Heart left ventricle (tissue), 16 donors: ENCODE results near the gene PYM1. TPM values are rescaled to one million over a fixed set of nuclear protein-coding genes. Genes with fewer than 3 reads are reported as not detected.

ENCODE experiments used
- ATAC-seq, 4 donors: fragments of 200-7000 bp; cut with Tn5 transposase; one replicate each; pipeline ENCODE4 v1.9.1; 2020 to 2022; ENCODE audit warnings: moderate library complexity in 4 of 4, mild to moderate bottlenecking in 3 of 4, moderate number of reproducible peaks in 1 of 4
- DNase-seq, 5 donors: peaks; one replicate each; pipeline ENCODE4 v3.0.0-alpha.2; 2020
- H3K27ac ChIP-seq, 12 donors: fragments of 200-600 bp; sonication (generic) in 4 of 12; one replicate each; pipeline versions ENCODE4 v1.5.0 to v1.8.0; 2016 to 2022; ENCODE audit warnings: mild to moderate bottlenecking in 2 of 12
- H3K27me3 ChIP-seq, 9 donors: fragments of 200-600 bp; sonication (generic) in 2 of 9; one replicate each; pipeline versions ENCODE4 v1.5.1 to v1.8.0; 2016 to 2022; ENCODE audit warnings: mild to moderate bottlenecking in 3 of 9
- H3K36me3 ChIP-seq, 9 donors: fragments of 200-600 bp; sonication (generic) in 2 of 9; one replicate each; pipeline versions ENCODE4 v1.5.0 to v1.8.0; 2018 to 2022; ENCODE audit warnings: mild to moderate bottlenecking in 2 of 9
- H3K4me1 ChIP-seq, 12 donors: fragments of 200-600 bp; sonication (generic) in 4 of 12; one replicate each; pipeline versions ENCODE4 v1.5.0 to v1.8.0; 2016 to 2022; ENCODE audit warnings: mild to moderate bottlenecking in 3 of 12
- H3K4me3 ChIP-seq, 12 donors: fragments of 200-600 bp; sonication (generic) in 4 of 12; one replicate each; pipeline versions ENCODE4 v1.5.0 to v1.8.0; 2017 to 2022; ENCODE audit warnings: mild to moderate bottlenecking in 9 of 12, moderate library complexity in 4 of 12
- H3K9me3 ChIP-seq, 12 donors: fragments of 200-600 bp; sonication (generic) in 4 of 12; one replicate each; pipeline versions ENCODE4 v1.5.0 to v1.8.0; 2016 to 2022; ENCODE audit warnings: mild to moderate bottlenecking in 1 of 12
- CTCF ChIP-seq, 12 donors: fragments of 200-600 bp; sonication (generic) in 4 of 12; IDR thresholded peaks; one replicate each; pipeline versions ENCODE4 v1.5.0 to v1.8.0; 2018 to 2022; ENCODE audit warnings: antibody characterized with exemption in 12 of 12, mild to moderate bottlenecking in 5 of 12
- POLR2A ChIP-seq, 2 donors: fragments of 450-650 bp; IDR thresholded peaks; one replicate each; pipeline ENCODE4 v1.6.1; 2017; ENCODE audit warnings: antibody characterized with exemption in 2 of 2, mild to moderate bottlenecking in 2 of 2, moderate library complexity in 2 of 2
- WGBS, 4 donors: extraction: QIAGEN DNeasy Blood & Tissue Kit in 2 of 4; methylation state at CpG; one replicate each; pipeline versions ENCODE4 v1.1.5 to v1.1.7; 2013 to 2018; 5-methylcytosine and 5-hydroxymethylcytosine counted together
- intact Hi-C, 10 donors: fragments of 100-400 bp; cut with DNase I; formaldehyde crosslinking; loops; one replicate each; pipeline versions ENCODE4 v1.11.1 to v1.14.2; 2022
- polyA plus RNA-seq, 2 donors: library from polyadenylated mRNA; stranded (reverse); fragments of 200-250 nt; gene quantifications; one replicate each; pipeline ENCODE4 v1.2.3, GENCODE V29; 2013
- total RNA-seq, 9 donors: library from RNA; depleted of rRNA in 2 of 9; stranded (reverse); fragments of >200 nt in 2 of 9; fragmentation: NEBNext Ultra II Directional in 3 of 9; extraction: Animal tissue kit (Norgen Biotek cat#: 25700) in 3 of 9; gene quantifications; one replicate each; pipeline versions ENCODE4 v1.1.0 to v1.2.4, GENCODE V29; 2016 to 2023
- donor health status: ischemic (EF 13 %, LVEDD 7.1; RV severe dilation, severe dysfunction).
- donor health status: healthy with polysubstance abuse.
- donor health status: DM: no; HTN: yes; CAD: no.
- donor health status: DM: no; HTN: no; CAD: no.
- donor health status: ischemic (EF 25% LVEDD 6.9; RV normal size, moderate dysfunction).
- donor health status: ischemic (EF 25% LVEDD 5.7; RV mildly dilated, moderate dysfunction).
- donor health status: healthy.
- donor health status: DM: yes; HTN: yes; CAD: no.
- donor health status: ischemic (EF 35%, LVEDD 5.7; RV mildly dilated, moderate dysfunction).
- donor health status: nonischemic (EF 11% LVEDD 7.7; RV severe dilation, severe dysfunction).
- donor health status: DM: yes; HTN: yes; CAD: no.
- donor health status: PGD.
- donor health status: ischemic (EF 29% LVEDD 5.4; RV normal size, mild dysfunction).
- donor health status: nonischemic (EF 23%, LVEDD 6.1; RV moderate dilation, normal function).

Gene PYM1
- total and polyA plus RNA-seq, 11 donors = 12.0 to 33.6 (median 15.3) TPM

DNA sequence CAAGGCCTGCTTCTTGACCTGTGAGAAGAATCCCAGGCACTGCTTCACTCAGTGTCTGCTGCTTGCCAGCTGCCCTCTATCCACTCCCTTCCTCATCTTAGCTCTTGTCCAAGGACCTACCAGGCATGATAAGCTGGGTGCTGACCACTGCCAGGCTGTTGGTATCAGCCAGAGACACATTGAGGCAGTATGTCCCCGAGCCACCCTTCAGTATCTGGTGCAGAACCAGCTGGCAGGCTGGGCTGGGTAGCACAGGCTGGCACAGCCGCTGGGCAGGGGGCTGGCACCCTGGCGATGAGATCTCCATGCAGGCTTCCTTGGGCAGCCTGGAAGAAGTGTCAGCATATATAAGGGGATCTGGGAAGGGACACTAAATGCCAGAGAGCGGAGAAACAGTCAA, 27.6 kb upstream of the PYM1 start:
- no peak overlapping the region for H3K4me3 ChIP-seq
- H3K27ac ChIP-seq = no peak overlapping the region
- TF ChIP-seq CTCF (IDR thresholded peaks at IDR 0.05) = no peak
- TF ChIP-seq POLR2A (IDR thresholded peaks at IDR 0.05) = no peak
- H3K9me3 ChIP-seq = no peaks in the 10 kb centered on the region
- WGBS, 4 donors = 81 to 94% (median 85%) methylated on average over 3 to 4 of the region's 4 CpGs
- ATAC-seq = peak in 2 of 4 donors; percentile 35 to 61
- DNase-seq = no peak
- no peaks in the 10 kb centered on the region for H3K27me3 ChIP-seq
- H3K36me3 ChIP-seq = peaks cover 0 to 39% (median 7%) of the 10 kb centered on the region in 9 donors
- no peaks in the 10 kb centered on the region for H3K4me1 ChIP-seq
- intact Hi-C loops = no loop called here

GRCh38 chr12:55946553-55946952, 18.9 kb upstream of the PYM1 start:
- ATAC-seq = no peak
- H3K27me3 ChIP-seq = no peaks in the 10 kb centered on the region
- H3K36me3 ChIP-seq = peaks cover 0 to 67% (median 8%) of the 10 kb centered on the region in 9 donors
- no peak overlapping the region for H3K4me3 ChIP-seq
- no peak for TF ChIP-seq POLR2A (IDR thresholded peaks at IDR 0.05)
- no peak for TF ChIP-seq CTCF (IDR thresholded peaks at IDR 0.05)
- H3K27ac ChIP-seq = no peak overlapping the region
- DNase-seq = no peak
- no peaks in the 10 kb centered on the region for H3K9me3 ChIP-seq
- H3K4me1 ChIP-seq = no peaks in the 10 kb centered on the region
- WGBS, 4 donors = 73 to 83% (median 81%) methylated on average over 6 of the region's 6 CpGs
- intact Hi-C loops = no loop called here

DNA sequence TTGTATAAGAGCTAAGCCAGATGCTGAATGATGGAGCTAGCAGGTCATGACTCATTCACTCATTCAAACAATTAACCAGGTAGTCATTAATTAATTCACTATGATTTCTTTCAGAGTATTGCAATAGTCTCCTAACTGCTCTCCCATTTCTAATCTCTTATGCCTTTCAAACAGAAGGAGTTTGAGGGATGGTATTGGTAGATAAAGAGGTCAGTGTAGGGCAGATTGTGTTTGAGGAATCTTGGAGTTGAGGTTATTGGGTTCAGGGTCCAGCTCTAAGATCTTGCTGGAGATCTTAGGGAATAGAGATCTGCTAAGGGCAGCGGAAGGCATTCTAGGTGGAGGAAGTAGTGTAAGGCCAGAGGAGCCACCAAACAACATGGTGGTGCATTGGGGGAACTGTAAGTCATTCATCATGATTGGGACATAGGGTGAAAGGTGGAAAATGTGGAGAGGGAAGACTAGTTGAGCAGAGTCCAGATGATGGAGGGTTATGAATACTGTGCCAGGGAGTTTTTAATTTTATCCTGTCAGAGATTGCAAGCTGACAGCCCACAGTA, 15.0 kb upstream of the PYM1 start:
- ATAC-seq (no peak), DNase-seq (no peak)
- 96% methylated on average over 1 of the region's 1 CpG for WGBS, 4 donors
- Histone ChIP-seq H3K4me1 (peaks cover 0 to 10% (median 7%) of the 10 kb centered on the region in 12 donors), H3K4me3 (no peak overlapping the region), H3K27me3 (no peaks in the 10 kb centered on the region), H3K36me3 (peaks cover 0 to 82% (median 8%) of the 10 kb centered on the region in 9 donors), H3K27ac (no peak overlapping the region), H3K9me3 (no peaks in the 10 kb centered on the region)
- intact Hi-C loops = loop anchor here in 4 of 10 donors (5.0 kb wide), 2 partner anchors 200 to 205 kb away; partner anchors contain the start of gene GDF11 (in 1 of the 4)
- no peak for TF ChIP-seq CTCF (IDR thresholded peaks at IDR 0.05)
- TF ChIP-seq POLR2A (IDR thresholded peaks at IDR 0.05) = no peak

GRCh38 chr12:55942055-55942454, 14.4 kb upstream of the PYM1 start:
- 89 to 92% (median 90%) methylated on average over 4 of the region's 4 CpGs for WGBS, 4 donors
- Histone ChIP-seq H3K27ac (no peak overlapping the region), H3K36me3 (peaks cover 0 to 81% (median 8%) of the 10 kb centered on the region in 9 donors), H3K4me1 (peaks cover 0 to 10% (median 7%) of the 10 kb centered on the region in 12 donors), H3K9me3 (no peaks in the 10 kb centered on the region), H3K27me3 (no peaks in the 10 kb centered on the region), H3K4me3 (no peak overlapping the region)
- no peak for DNase-seq
- ATAC-seq = no peak
- intact Hi-C loops = loop anchor here in 4 of 10 donors (5.0 kb wide), 2 partner anchors 200 to 205 kb away; partner anchors contain the start of gene GDF11 (in 1 of the 4)
- TF ChIP-seq POLR2A (IDR thresholded peaks at IDR 0.05) (no peak), CTCF (IDR thresholded peaks at IDR 0.05) (no peak)
